BJ (cell line): ENCODE measurements around the gene MARCOL. TPM values are rescaled to one million over a fixed set of nuclear protein-coding genes. Genes with fewer than 3 reads are reported as not detected.

Source experiments
- CTCF ChIA-PET: fragments of 350-600 bp; formaldehyde crosslinking; extraction: SDS; loops from one replicate; lab custom pipeline; 2021; ENCODE audit warnings: antibody characterized with exemption, inconsistent platforms; lab: Yijun Ruan, JAX
- POLR2A ChIA-PET: fragments of 300-600 bp; sonication (Branson Sonifier 250); formaldehyde crosslinking; extraction: SDS; loops from one replicate; lab custom pipeline; 2021; ENCODE audit warnings: antibody characterized with exemption; lab: Charles Lee
- DNase-seq: peaks from one replicate; pipeline ENCODE4 v3.0.0-alpha.2; 2011; ENCODE audit warnings: low read depth
- H3K27me3 ChIP-seq: 2 replicates; pipeline ENCODE4 v1.6.0; 2011; ENCODE audit warnings: low read length; ENCODE audit not compliant: control insufficient read depth, insufficient read depth
- H3K36me3 ChIP-seq: 2 replicates; pipeline ENCODE4 v1.5.1; 2011; ENCODE audit warnings: low read length; ENCODE audit not compliant: control insufficient read depth, insufficient read depth
- H3K4me3 ChIP-seq: 2 replicates; pipeline ENCODE4 v1.5.1; 2011; ENCODE audit warnings: low read depth, mild to moderate bottlenecking, control low read depth, low read length
- CTCF ChIP-seq: IDR thresholded peaks from 2 replicates; pipeline ENCODE4 v1.5.1; 2011; ENCODE audit warnings: low read depth, mild to moderate bottlenecking, control low read depth, inconsistent platforms, low read length, moderate library complexity; ENCODE audit not compliant: insufficient read depth
- polyA plus RNA-seq: library from polyadenylated mRNA; depleted of rRNA; stranded (reverse); fragments of >200 nt; gene quantifications from 2 replicates; pipeline ENCODE4 v1.2.3, GENCODE V29; 2011; rRNA removed
- small RNA-seq: library from RNA; depleted of rRNA; stranded (forward); fragments of <200 nt; gene quantifications from one replicate; pipeline ENCODE3, GENCODE V24; 2012; ENCODE audit warnings: low replicate concordance, low read depth; ENCODE audit not compliant: insufficient read length

MARCOL gene
- polyA plus RNA-seq, 1 experiment = not detected

GRCh38 chr5:148290271-148291195 lies 52.2 kb downstream of the MARCOL start:
- no peaks in the 10 kb centered on the region for H3K36me3 ChIP-seq
- ChIA-PET CTCF (interaction anchor here (0.6 to 1.5 kb wide), 4 partner anchors 10 to 121 kb away, joined by 3 to 4 read pairs (median 3); no protein-coding TSS in a partner anchor), POLR2A (no interaction called here)
- no peak overlapping the region for H3K4me3 ChIP-seq
- DNase-seq = no peak
- TF ChIP-seq CTCF = 0 out of 2 replicates have a peak, but pooled peaks have one; percentile 17
- no peaks in the 10 kb centered on the region for H3K27me3 ChIP-seq

Small RNA genes lying within 50 kb of the gene (small RNA-seq; reads per million reads assigned to genes)
- gene HMGN1P16 = not detected

Other genes starting within 250 kb of the MARCOL start
- not detected in 2 replicates for gene SPINK5, start 174.5 kb upstream of the MARCOL start, polyA plus RNA-seq
- not detected in 2 replicates for gene SPINK14, start 70.0 kb upstream of the MARCOL start, polyA plus RNA-seq
- not detected in 2 replicates for gene SPINK6, start 35.5 kb upstream of the MARCOL start, polyA plus RNA-seq
- gene SPINK13, start 30.3 kb downstream of the MARCOL start, polyA plus RNA-seq = not detected in 2 replicates
- gene SPINK7, start 73.9 kb downstream of the MARCOL start, polyA plus RNA-seq = not detected in 2 replicates
- gene SPINK9, start 97.0 kb downstream of the MARCOL start, polyA plus RNA-seq = not detected in 2 replicates
- gene FBXO38, start 145.4 kb downstream of the MARCOL start, polyA plus RNA-seq = 19.3 and 36.3 TPM in 2 replicates